GM18867 (cell line): Measurements from ENCODE around the gene WFDC10A.
"Not testable (repeated sequence)": the region's sequence is repeated elsewhere in the genome, so short reads cannot be mapped to it uniquely, and the experiment has no call there.

Source experiments
- ATAC-seq: cut with Tn5 transposase; IDR thresholded peaks from one replicate; pipeline ENCODE4 v1.9.1; 2021; ENCODE audit warnings: mild to moderate bottlenecking, moderate library complexity; ENCODE audit not compliant: unreplicated experiment

The WFDC10A gene

DNA sequence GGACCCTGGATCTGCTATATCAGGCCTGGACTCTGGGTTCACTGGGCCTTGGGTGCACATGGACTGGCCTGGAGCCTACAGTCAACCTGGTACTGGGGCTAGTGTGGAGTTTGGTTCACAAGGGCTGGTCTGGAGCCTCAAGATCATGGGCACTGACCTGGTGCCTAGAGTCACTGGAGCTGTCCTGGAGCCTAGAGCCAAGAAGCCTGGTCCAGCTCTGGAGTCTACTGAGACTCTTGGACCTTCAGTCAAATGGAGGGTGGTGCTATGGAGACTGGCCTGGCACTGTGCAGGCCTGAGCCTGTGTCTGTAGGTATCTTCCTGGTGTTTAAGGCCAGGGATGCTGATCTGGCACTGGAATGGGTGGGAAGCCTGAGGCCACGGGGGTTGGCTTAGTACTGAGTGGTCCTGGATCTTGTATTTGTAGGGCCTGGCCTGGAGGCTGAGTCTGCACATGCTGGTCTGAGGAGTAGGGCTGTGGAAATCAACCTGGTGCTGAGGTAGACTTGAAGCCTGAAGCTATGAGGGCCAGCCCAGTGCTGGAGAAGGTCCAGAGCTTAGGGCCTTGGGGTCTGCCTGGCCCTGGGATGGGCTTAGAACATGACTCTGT, 18.0 kb downstream of the WFDC10A start:
- no peak for ATAC-seq

GRCh38 chr20:45649312-45649863, 19.8 kb downstream of the WFDC10A start:
- ATAC-seq = no peak

- ATAC-seq = not testable (repeated sequence)
These were observed 22.2 kb downstream of the WFDC10A start for GRCh38 chr20:45651726-45652125.

DNA sequence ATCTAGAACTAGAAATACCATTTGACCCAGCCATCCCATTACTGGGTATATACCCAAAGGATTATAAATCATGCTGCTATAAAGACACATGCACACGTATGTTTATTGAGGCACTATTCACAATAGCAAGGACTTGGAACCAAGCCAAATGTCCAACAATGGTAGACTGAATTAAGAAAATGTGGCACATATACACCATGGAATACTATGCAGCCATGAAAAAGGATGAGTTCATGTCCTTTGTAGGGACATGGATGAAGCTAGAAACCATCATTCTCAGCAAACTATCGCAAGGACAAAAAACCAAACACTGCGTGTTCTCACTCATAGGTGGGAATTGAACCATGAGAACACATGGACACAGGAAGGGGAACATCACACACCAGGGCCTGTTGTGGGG, 27.5 kb downstream of the WFDC10A start:
- ATAC-seq = not testable (repeated sequence)

DNA sequence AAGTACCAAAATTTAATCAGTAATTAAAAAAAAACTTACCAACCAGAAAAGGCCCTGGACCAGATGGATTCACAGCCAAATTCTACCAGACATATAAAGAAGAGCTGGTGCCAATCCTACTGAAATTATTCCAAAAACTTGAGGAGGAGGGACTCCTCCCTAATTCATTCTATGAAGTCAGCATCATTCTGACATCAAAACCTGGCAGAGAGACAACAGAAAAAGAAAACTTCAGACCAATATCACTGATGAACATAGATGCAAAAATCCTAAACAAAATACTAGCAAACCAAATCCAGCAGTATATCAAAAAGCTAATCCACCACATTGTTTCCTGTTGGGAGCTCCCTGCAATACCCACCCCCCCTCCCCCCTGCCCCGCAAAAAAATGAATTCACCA, 40.6 kb downstream of the WFDC10A start, which contains the start of gene WFDC11:
WFDC11 (minus strand) TSS at position 101 of the 400 bp plus-strand sequence. CDS start 19,639 bp downstream, outside the sequence.
- ATAC-seq = no peak

GRCh38 chr20:45672765-45673164, 43.2 kb downstream of the WFDC10A start:
- no peak for ATAC-seq

DNA sequence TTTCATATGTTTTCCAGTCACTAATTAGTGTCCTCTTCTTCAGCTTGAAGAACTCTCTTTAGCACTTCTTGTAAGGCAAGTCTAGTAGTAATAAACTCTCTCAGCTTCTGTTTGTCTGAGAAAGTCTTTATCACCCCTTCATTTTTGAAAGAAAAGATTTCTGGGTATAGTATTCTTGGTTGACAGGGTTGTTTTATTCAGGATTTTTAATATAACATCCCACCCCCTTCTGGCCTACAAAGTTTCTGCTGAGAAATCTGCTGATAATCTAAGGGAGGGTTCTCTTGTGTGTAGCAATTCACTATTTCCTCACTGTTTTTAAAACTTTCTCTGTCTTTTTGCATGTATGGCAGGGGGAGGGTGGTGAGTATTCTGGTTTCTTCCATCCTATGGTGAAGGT, 50.1 kb downstream of the WFDC10A start:
- ATAC-seq = no peak
